Caco-2 (cell line): ENCODE data around the gene CTXN2. TPM values are rescaled to one million over a fixed set of nuclear protein-coding genes. Genes with fewer than 3 reads are reported as not detected.
A peak's percentile ranks its signal among the peaks of the same experiment; 100 is the strongest.

ENCODE experiments used
- BruUV-seq: library from RNA; stranded (reverse); fragments of 400-500 nt; replicated peaks from 2 replicates; lab custom pipeline; 2021; lab: Mats Ljungman, UMichigan
- CTCF ChIA-PET: fragments of 300-600 bp; sonication (Branson Sonifier 250); formaldehyde crosslinking; loops from one replicate; lab custom pipeline; 2022; ENCODE audit warnings: antibody characterized with exemption; lab: Charles Lee
- POLR2A ChIA-PET: fragments of 300-600 bp; sonication (Branson Sonifier 250); formaldehyde crosslinking; loops from one replicate; lab custom pipeline; 2022; ENCODE audit warnings: antibody characterized with exemption; lab: Charles Lee
- DNase-seq, 2 experiments: peaks; one replicate each; pipeline versions ENCODE4 v3.0.0 to v3.0.0-alpha.2; 2020 to 2022
- H3K27me3 ChIP-seq: replicated peaks from 2 replicates; pipeline ENCODE4 v1.6.0; 2011; ENCODE audit warnings: low read length; ENCODE audit not compliant: control insufficient read depth, insufficient read depth
- H3K36me3 ChIP-seq: 2 replicates; pipeline ENCODE4 v1.5.1; 2011; ENCODE audit warnings: low read length; ENCODE audit not compliant: control insufficient read depth, insufficient read depth
- H3K4me1 ChIP-seq: fragments of 250-450 bp; sonication (Bioruptor Pico); 2 replicates; pipeline ENCODE4 v1.5.1; 2020; ENCODE audit warnings: mild to moderate bottlenecking
- H3K4me3 ChIP-seq: 2 replicates; pipeline ENCODE4 v1.5.1; 2011; ENCODE audit warnings: low read depth, mild to moderate bottlenecking, control low read depth, low read length
- H3K9me3 ChIP-seq: fragments of 250-450 bp; sonication (Bioruptor Pico); 2 replicates; pipeline ENCODE4 v1.5.1; 2020; ENCODE audit warnings: mild to moderate bottlenecking, moderate library complexity
- H3K27ac Mint-ChIP-seq: one replicate; pipeline ENCODE4 v1.8.0; 2022; ENCODE audit warnings: mixed read lengths; ENCODE audit not compliant: unreplicated experiment
- H3K27me3 Mint-ChIP-seq: one replicate; pipeline ENCODE4 v1.8.0; 2022; ENCODE audit warnings: mixed read lengths; ENCODE audit not compliant: insufficient read depth, unreplicated experiment
- H3K36me3 Mint-ChIP-seq: one replicate; pipeline ENCODE4 v1.8.0; 2022; ENCODE audit warnings: mild to moderate bottlenecking, mixed read lengths; ENCODE audit not compliant: insufficient read depth, unreplicated experiment
- H3K4me1 Mint-ChIP-seq: one replicate; pipeline ENCODE4 v1.8.0; 2022; ENCODE audit warnings: low read depth, mixed read lengths; ENCODE audit not compliant: unreplicated experiment
- H3K4me3 Mint-ChIP-seq: one replicate; pipeline ENCODE4 v1.8.0; 2022; ENCODE audit warnings: mild to moderate bottlenecking, moderate library complexity, mixed read lengths; ENCODE audit not compliant: unreplicated experiment
- H3K9me3 Mint-ChIP-seq: one replicate; pipeline ENCODE4 v1.8.0; 2022; ENCODE audit warnings: mixed read lengths; ENCODE audit not compliant: unreplicated experiment
- CTCF ChIP-seq, 2 experiments: fragments of 200-600 bp in 1 of 2; IDR thresholded peaks; 1 replicate in 1 of 2; 2 replicates in 1 of 2; pipeline versions ENCODE4 v1.5.1 to v1.8.0; 2011 to 2022; ENCODE audit warnings: antibody characterized with exemption in 1 of 2, control low read depth in 1 of 2, inconsistent platforms in 1 of 2, low read depth in 1 of 2, low read length in 1 of 2, mild to moderate bottlenecking in 1 of 2, moderate library complexity in 1 of 2; ENCODE audit not compliant: insufficient read depth in 1 of 2, severe bottlenecking in 1 of 2, unreplicated experiment in 1 of 2
- intact Hi-C: fragments of 100-400 bp; cut with micrococcal nuclease; formaldehyde crosslinking; loops from one replicate; pipeline ENCODE4 v1.10.0; 2022; ENCODE audit not compliant: unreplicated experiment
- total RNA-seq: library from RNA; stranded (reverse); gene quantifications from 2 replicates; pipeline ENCODE4 v1.2.3, GENCODE V29; 2022

The CTXN2 gene
- total RNA-seq, 1 experiment from 2014 or later, result not detected

DNA sequence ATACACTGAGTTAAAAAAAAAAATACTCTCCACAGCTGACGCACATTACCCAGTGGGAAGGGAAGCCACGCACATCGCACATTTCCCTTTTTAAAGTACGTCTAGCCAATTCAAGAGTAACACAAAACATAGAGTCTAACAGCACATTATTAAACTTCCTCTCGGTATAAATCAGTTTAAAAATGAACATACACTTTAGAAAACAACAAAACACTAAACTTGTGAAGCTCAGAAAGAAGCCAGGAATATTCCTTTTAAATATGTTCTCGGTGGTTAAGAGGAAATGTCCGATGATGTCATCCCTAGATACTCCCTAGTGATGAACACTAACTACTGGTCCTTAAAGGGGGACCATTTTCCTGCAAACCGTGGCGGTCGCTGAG, 14.1 kb upstream of the CTXN2 start:
- Histone ChIP-seq H3K4me1 (0 out of 2 replicates have a peak, but pooled peaks cover 7% of the 10 kb centered on the region), H3K4me3 (peak overlapping the region; percentile 61), H3K9me3 (no peaks in the 10 kb centered on the region), H3K27me3 (no peaks in the 10 kb centered on the region), H3K36me3 (no peaks in the 10 kb centered on the region)
- Mint-ChIP-seq H3K27me3 (peaks cover 4% of the 10 kb centered on the region), H3K4me3 (peak overlapping the region; percentile 75), H3K4me1 (no peaks in the 10 kb centered on the region), H3K36me3 (no peaks in the 10 kb centered on the region), H3K9me3 (no peaks in the 10 kb centered on the region), H3K27ac (no peak overlapping the region)
- CTCF ChIA-PET, result no interaction called here
- POLR2A ChIA-PET, result interaction anchor here (0.6 kb wide), 2 partner anchors 16 to 153 kb away, joined by 3 read pairs; no protein-coding TSS in a partner anchor
- TF ChIP-seq CTCF (IDR thresholded peaks at IDR 0.05; ENCODE audit: insufficient read depth in 1 of 2, low read depth in 1 of 2, low read length in 1 of 2, severe bottlenecking in 1 of 2, unreplicated experiment in 1 of 2), result no peak
- no peak for DNase-seq
- no TSS peak for BruUV-seq
- intact Hi-C loops, result no loop called here

DNA sequence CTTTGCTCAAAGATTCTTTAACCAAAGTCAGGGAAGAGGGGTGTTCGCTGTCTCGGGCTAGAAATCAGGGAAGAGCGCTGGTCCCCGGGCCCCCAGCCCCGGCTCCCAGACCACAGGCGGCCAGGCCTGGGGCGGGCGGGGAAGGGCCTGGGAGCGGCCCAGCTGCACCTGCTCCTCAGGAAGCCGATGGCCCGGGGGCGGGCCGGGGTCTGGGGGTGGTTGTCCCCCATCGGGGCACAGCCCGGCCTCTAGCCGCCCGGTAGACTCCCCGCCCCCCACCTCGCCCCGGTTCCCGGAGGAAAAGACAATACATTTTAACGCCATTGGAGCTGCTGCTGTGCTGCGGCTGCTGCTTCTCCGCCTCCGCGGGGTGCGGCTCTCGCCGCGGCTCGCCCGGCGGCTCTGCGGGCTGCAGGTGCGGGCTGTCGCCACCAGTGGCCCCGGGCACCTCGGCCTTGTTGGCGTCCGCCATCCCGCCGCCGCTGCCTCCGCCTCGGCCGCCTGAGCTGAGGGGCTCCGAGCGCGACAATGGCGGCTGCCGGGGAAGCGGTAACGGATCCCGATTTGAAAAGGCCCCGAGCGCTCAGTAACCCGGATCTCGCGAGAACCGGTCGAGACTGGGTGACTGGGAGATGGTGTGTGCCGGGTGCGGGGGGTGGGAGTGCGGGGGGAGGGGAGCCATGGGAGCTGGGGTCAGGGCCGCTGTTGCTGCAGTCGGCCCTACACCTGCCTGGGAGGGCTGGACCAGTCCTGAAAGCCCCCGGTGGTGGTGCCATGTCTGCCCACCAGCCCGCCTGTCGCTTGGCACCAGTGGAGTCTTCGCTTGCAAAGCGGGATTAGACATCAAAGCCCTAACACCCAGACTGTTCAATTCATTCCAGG, 13.5 kb upstream of the CTXN2 start, which contains the start of gene MYEF2:
TSS of gene MYEF2 (minus strand) at position 530 of the 882 bp plus-strand sequence. CDS start at position 472, 58 bp downstream.
- ChIA-PET POLR2A (interaction anchor here (0.6 to 1.0 kb wide), 3 partner anchors 9 to 152 kb away, joined by 3 read pairs; no protein-coding TSS in a partner anchor), CTCF (no interaction called here)
- peak within 1 kb of the TSS; percentile 75 for H3K4me3 Mint-ChIP-seq
- H3K4me1 Mint-ChIP-seq, result no peaks in the 10 kb centered on the region
- no peaks in the 10 kb centered on the region for H3K36me3 ChIP-seq
- H3K27ac Mint-ChIP-seq, result no peak within 1 kb of the TSS
- peak within 1 kb of the TSS; percentile 61 for H3K4me3 ChIP-seq
- no peaks in the 10 kb centered on the region for H3K27me3 ChIP-seq
- no peaks in the 10 kb centered on the region for H3K9me3 ChIP-seq
- H3K4me1 ChIP-seq, result 0 out of 2 replicates have a peak, but pooled peaks cover 7% of the 10 kb centered on the region
- intact Hi-C loops, result no loop called here
- BruUV-seq, result no TSS peak
- peak; percentile 80 to 85 for DNase-seq
- no peak for TF ChIP-seq CTCF (IDR thresholded peaks at IDR 0.05; ENCODE audit: insufficient read depth in 1 of 2, low read depth in 1 of 2, low read length in 1 of 2, severe bottlenecking in 1 of 2, unreplicated experiment in 1 of 2)
- no peaks in the 10 kb centered on the region for H3K36me3 Mint-ChIP-seq
- no peaks in the 10 kb centered on the region for H3K9me3 Mint-ChIP-seq
- H3K27me3 Mint-ChIP-seq, result peaks cover 4% of the 10 kb centered on the region

GRCh38 chr15:48178648-48178931, 12.9 kb upstream of the CTXN2 start:
- no peak for DNase-seq
- Histone ChIP-seq H3K27me3 (no peaks in the 10 kb centered on the region), H3K36me3 (no peaks in the 10 kb centered on the region), H3K4me1 (0 out of 2 replicates have a peak, but pooled peaks cover 7% of the 10 kb centered on the region), H3K4me3 (peak overlapping the region; percentile 61), H3K9me3 (no peaks in the 10 kb centered on the region)
- H3K36me3 Mint-ChIP-seq, result no peaks in the 10 kb centered on the region
- ChIA-PET POLR2A (interaction anchor here (1.0 kb wide), 1 partner anchor 8 kb away, joined by 3 read pairs; no protein-coding TSS in a partner anchor), CTCF (no interaction called here)
- H3K4me1 Mint-ChIP-seq, result no peaks in the 10 kb centered on the region
- no peak for TF ChIP-seq CTCF (IDR thresholded peaks at IDR 0.05; ENCODE audit: insufficient read depth in 1 of 2, low read depth in 1 of 2, low read length in 1 of 2, severe bottlenecking in 1 of 2, unreplicated experiment in 1 of 2)
- intact Hi-C loops, result no loop called here
- no peaks in the 10 kb centered on the region for H3K9me3 Mint-ChIP-seq
- H3K4me3 Mint-ChIP-seq, result peak overlapping the region; percentile 75
- H3K27me3 Mint-ChIP-seq, result peaks cover 4% of the 10 kb centered on the region
- H3K27ac Mint-ChIP-seq, result no peak overlapping the region
- no TSS peak for BruUV-seq
